Stomach (tissue), 4 donors: Measurements from ENCODE around the gene WSB2.

ENCODE experiments used
- CTCF ChIP-seq, 7 experiments: fragments of 450-650 bp in 4 of 7; fragments of 200-600 bp in 3 of 7; sonication (generic) in 3 of 7; IDR thresholded peaks; one replicate each; pipeline ENCODE4 v1.5.1; 2016 to 2019; ENCODE audit warnings: antibody characterized with exemption in 7 of 7, control low read depth in 2 of 7, mild to moderate bottlenecking in 1 of 7
- EP300 ChIP-seq: sonication (generic); formaldehyde crosslinking; IDR thresholded peaks from one replicate; pipeline ENCODE4 v1.6.1; 2017; ENCODE audit warnings: antibody characterized with exemption
- POLR2A ChIP-seq, 4 donors: fragments of 450-650 bp; IDR thresholded peaks; one replicate each; pipeline ENCODE4 v1.6.1; 2016; ENCODE audit warnings: antibody characterized with exemption in 4 of 4, control low read depth in 2 of 4, mild to moderate bottlenecking in 1 of 4, moderate library complexity in 1 of 4
- POLR2AphosphoS5 ChIP-seq, 3 donors: sonication (generic); formaldehyde crosslinking; IDR thresholded peaks; one replicate each; pipeline ENCODE4 v1.6.1; 2016; ENCODE audit warnings: antibody characterized with exemption in 3 of 3

GRCh38 chr12:118042091-118042490 lies 18.9 kb downstream of the WSB2 start:
- TF ChIP-seq POLR2AphosphoS5 (IDR thresholded peaks at IDR 0.05) (no peak), CTCF (IDR thresholded peaks at IDR 0.05) (no peak), POLR2A (IDR thresholded peaks at IDR 0.05) (no peak), EP300 (no peak)
